ENCODE data around the gene CPLX3.

CPLX3 gene

DNA sequence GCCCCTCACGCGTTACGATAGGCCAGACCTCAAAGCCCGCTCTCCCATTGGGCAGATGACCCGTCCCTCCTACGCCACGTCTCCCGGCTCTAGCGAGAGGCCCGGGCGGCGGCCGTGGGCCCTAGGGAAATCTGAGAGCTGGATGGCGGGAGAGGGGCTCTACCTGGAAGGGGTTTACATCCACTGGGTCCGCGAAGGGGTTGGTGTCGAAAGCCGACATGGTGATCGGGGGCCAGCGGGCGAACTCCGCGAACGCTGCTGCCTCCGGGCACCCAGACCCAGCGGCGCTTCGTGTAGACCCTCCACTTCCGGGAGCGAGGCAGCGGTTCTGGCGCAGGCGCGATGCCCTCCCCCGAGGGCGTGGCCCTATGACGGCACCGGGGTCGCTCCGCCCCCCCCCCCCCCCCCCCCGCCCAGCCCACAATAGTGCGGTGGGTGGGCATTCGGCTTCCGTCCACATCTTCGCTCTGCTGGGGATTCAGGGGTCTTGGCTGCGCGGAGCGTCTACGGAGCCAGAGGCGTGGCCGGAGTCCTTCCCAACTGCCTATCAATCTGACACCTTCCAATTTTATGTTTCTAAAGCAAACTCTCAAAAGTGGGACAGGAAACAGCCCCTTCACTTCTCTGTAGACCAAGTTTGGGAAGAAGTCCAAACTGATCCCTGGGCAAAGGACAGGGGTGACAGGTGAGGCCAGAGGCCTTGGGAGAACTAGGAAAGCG lies 46.8 kb downstream of the CPLX3 start, which contains the start of gene SCAMP2:
Gene SCAMP2 (minus strand): TSS at position 330 of the 720 bp plus-strand sequence. CDS start 110 bp downstream, at position 220.
- Histone ChIP-seq H3K4me3 (ENCODE audit: low read length) (peak within 1 kb of the TSS; percentile 94), H3K27ac (ENCODE audit: low read length) (peak within 1 kb of the TSS; percentile 53), H3K36me3 (ENCODE audit: control insufficient read depth, low read depth, low read length) (no peaks in the 10 kb centered on the region), H3K9ac (ENCODE audit: low read length) (peak within 1 kb of the TSS; percentile 91), H3K9me3 (ENCODE audit: control insufficient read depth, low read depth, low read length) (no peaks in the 10 kb centered on the region), H3K4me1 (ENCODE audit: control insufficient read depth, low read depth, low read length) (no peaks in the 10 kb centered on the region), H3K27me3 (ENCODE audit: control insufficient read depth, insufficient read depth, low read length) (no peaks in the 10 kb centered on the region)

DNA sequence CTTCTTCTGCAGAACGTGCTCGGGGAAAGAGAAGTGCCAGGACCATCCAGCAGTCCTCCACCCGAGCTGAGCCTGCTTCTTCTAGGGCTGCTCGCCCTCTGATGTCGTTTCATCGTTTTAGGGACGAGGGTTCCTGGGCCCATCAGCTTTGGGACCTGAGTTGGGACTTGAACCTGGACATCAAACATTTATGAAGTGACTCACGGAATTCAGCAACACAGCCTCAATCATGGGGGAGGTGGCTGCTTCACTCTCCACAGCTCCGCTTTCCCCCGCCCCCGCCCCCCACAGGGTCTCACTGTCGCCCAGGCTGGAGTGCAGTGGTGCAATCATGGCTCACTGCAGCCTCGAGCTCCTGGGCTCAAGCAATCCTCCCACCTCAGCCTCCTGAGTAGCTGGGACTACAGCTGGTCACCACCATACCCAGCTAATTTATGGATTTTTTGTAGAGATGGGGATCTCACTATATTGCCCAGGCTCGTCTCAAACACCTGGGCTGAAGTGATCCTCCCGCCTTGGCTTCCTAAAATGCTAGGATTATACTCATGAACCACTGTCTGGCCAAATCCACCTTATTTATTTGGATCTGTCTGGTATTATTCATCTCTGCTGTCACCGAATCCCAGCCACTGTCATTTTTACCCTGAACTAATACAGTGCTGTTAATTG lies 47.5 kb downstream of the CPLX3 start:
- H3K36me3 ChIP-seq (ENCODE audit: control insufficient read depth, low read depth, low read length): no peaks in the 10 kb centered on the region
- no peak overlapping the region for H3K27ac ChIP-seq (ENCODE audit: low read length)
- H3K4me1 ChIP-seq (ENCODE audit: control insufficient read depth, low read depth, low read length): no peaks in the 10 kb centered on the region

GRCh38 chr15:74878273-74878672 lies 51.8 kb downstream of the CPLX3 start:
- no peaks in the 10 kb centered on the region for H3K4me1 ChIP-seq (ENCODE audit: control insufficient read depth, low read depth, low read length)
- no peaks in the 10 kb centered on the region for H3K27me3 ChIP-seq (ENCODE audit: control insufficient read depth, insufficient read depth, low read length)
- no peaks in the 10 kb centered on the region for H3K36me3 ChIP-seq (ENCODE audit: control insufficient read depth, low read depth, low read length)
- no peak overlapping the region for H3K27ac ChIP-seq (ENCODE audit: low read length)
- no peak overlapping the region for H3K9ac ChIP-seq (ENCODE audit: low read length)
- no peaks in the 10 kb centered on the region for H3K9me3 ChIP-seq (ENCODE audit: control insufficient read depth, low read depth, low read length)
- H3K4me3 ChIP-seq (ENCODE audit: low read length): no peak overlapping the region

More for the DNA sequence above, 47.5 kb downstream of the CPLX3 start:
- H3K27me3 ChIP-seq (ENCODE audit: control insufficient read depth, insufficient read depth, low read length): no peaks in the 10 kb centered on the region
- peak overlapping the region; percentile 94 for H3K4me3 ChIP-seq (ENCODE audit: low read length)
- no peaks in the 10 kb centered on the region for H3K9me3 ChIP-seq (ENCODE audit: control insufficient read depth, low read depth, low read length)
- no peak overlapping the region for H3K9ac ChIP-seq (ENCODE audit: low read length)
